ENCODE data around the gene KLHL35.

GRCh38 chr11:75462117-75462653 lies 29.2 kb upstream of the KLHL35 start:
- no peak for TF ChIP-seq CTCF (IDR thresholded peaks at IDR 0.05; ENCODE audit: insufficient read depth, low read length)
- TF ChIP-seq, protein P1, sequence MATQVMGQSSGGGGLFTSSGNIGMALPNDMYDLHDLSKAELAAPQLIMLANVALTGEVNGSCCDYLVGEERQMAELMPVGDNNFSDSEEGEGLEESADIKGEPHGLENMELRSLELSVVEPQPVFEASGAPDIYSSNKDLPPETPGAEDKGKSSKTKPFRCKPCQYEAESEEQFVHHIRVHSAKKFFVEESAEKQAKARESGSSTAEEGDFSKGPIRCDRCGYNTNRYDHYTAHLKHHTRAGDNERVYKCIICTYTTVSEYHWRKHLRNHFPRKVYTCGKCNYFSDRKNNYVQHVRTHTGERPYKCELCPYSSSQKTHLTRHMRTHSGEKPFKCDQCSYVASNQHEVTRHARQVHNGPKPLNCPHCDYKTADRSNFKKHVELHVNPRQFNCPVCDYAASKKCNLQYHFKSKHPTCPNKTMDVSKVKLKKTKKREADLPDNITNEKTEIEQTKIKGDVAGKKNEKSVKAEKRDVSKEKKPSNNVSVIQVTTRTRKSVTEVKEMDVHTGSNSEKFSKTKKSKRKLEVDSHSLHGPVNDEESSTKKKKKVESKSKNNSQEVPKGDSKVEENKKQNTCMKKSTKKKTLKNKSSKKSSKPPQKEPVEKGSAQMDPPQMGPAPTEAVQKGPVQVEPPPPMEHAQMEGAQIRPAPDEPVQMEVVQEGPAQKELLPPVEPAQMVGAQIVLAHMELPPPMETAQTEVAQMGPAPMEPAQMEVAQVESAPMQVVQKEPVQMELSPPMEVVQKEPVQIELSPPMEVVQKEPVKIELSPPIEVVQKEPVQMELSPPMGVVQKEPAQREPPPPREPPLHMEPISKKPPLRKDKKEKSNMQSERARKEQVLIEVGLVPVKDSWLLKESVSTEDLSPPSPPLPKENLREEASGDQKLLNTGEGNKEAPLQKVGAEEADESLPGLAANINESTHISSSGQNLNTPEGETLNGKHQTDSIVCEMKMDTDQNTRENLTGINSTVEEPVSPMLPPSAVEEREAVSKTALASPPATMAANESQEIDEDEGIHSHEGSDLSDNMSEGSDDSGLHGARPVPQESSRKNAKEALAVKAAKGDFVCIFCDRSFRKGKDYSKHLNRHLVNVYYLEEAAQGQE (IDR thresholded peaks at IDR 0.05; ENCODE audit: insufficient replicate concordance, low read depth), result no peak
